HG03442 (cell line): ENCODE measurements around the gene G6PC3.

Source experiments
- ATAC-seq: cut with Tn5 transposase; IDR thresholded peaks from one replicate; pipeline ENCODE4 v1.9.1; 2021; ENCODE audit warnings: mild to moderate bottlenecking, moderate library complexity; ENCODE audit not compliant: unreplicated experiment

The G6PC3 gene

GRCh38 chr17:44120851-44121605, 50.5 kb downstream of the G6PC3 start:
- ATAC-seq = no peak

- ATAC-seq = no peak
Observed at GRCh38 chr17:44121997-44122815, 51.7 kb downstream of the G6PC3 start.

- peak; percentile 26 for ATAC-seq
Observed at GRCh38 chr17:44122816-44123355, 52.4 kb downstream of the G6PC3 start.

- peak; percentile 87 for ATAC-seq
Observed at GRCh38 chr17:44123356-44124117, 53.0 kb downstream of the G6PC3 start, which contains the start of gene HDAC5. HDAC5 (minus strand) TSS chr17:44123641; CDS start chr17:44117515, 6,126 bp downstream.

- ATAC-seq = no peak
Observed at GRCh38 chr17:44124118-44124438, 53.5 kb downstream of the G6PC3 start.
